Measurements from ENCODE around the gene MX2.
A peak's percentile ranks its signal among the peaks of the same experiment; 100 is the strongest.
"Not testable (repeated sequence)": the region's sequence is repeated elsewhere in the genome, so short reads cannot be mapped to it uniquely, and the experiment has no call there.

MX2 gene

GRCh38 chr21:41361786-41362604 is at the start of gene MX2:
MX2 (plus strand) TSS chr21:41362027; CDS start chr21:41376907, 14,880 bp downstream.
- peak; percentile 56 for DNase-seq (ENCODE audit: low read depth)

GRCh38 chr21:41313285-41314164 is 48.3 kb upstream of the MX2 start:
- not testable (repeated sequence) for DNase-seq (ENCODE audit: low read depth)

GRCh38 chr21:41315726-41316125 is 46.1 kb upstream of the MX2 start:
- DNase-seq (ENCODE audit: low read depth), result no peak

- DNase-seq (ENCODE audit: low read depth), result no peak
These were observed 45.4 kb upstream of the MX2 start, which contains the start of gene FAM3B for GRCh38 chr21:41316200-41317062. FAM3B (plus strand) TSS chr21:41316801; CDS start chr21:41316880, 79 bp downstream.

GRCh38 chr21:41317063-41317392 is 44.8 kb upstream of the MX2 start:
- DNase-seq (ENCODE audit: low read depth), result no peak

- no peak for DNase-seq (ENCODE audit: low read depth)
These were observed 44.4 kb upstream of the MX2 start for GRCh38 chr21:41317458-41317857.

- DNase-seq (ENCODE audit: low read depth), result no peak
These were observed 43.6 kb upstream of the MX2 start for GRCh38 chr21:41318218-41318617.

- DNase-seq (ENCODE audit: low read depth), result no peak
These were observed 42.6 kb upstream of the MX2 start for GRCh38 chr21:41319273-41319672.

GRCh38 chr21:41321211-41321907 is 40.5 kb upstream of the MX2 start:
- no peak for DNase-seq (ENCODE audit: low read depth)

- no peak for DNase-seq (ENCODE audit: low read depth)
These were observed 39.8 kb upstream of the MX2 start for GRCh38 chr21:41321908-41322495.

GRCh38 chr21:41322496-41323382 is 39.1 kb upstream of the MX2 start:
- DNase-seq (ENCODE audit: low read depth), result no peak

- no peak for DNase-seq (ENCODE audit: low read depth)
These were observed 36.5 kb upstream of the MX2 start for GRCh38 chr21:41325138-41325912.

GRCh38 chr21:41326414-41327080 is 35.3 kb upstream of the MX2 start:
- no peak for DNase-seq (ENCODE audit: low read depth)

- DNase-seq (ENCODE audit: low read depth), result no peak
These were observed 34.1 kb upstream of the MX2 start for GRCh38 chr21:41327753-41328152.

GRCh38 chr21:41328660-41329607 is 32.9 kb upstream of the MX2 start:
- DNase-seq (ENCODE audit: low read depth), result no peak

- no peak for DNase-seq (ENCODE audit: low read depth)
These were observed 28.1 kb upstream of the MX2 start for GRCh38 chr21:41333752-41334151.

- DNase-seq (ENCODE audit: low read depth), result no peak
These were observed 24.3 kb upstream of the MX2 start for GRCh38 chr21:41337515-41337914.

- DNase-seq (ENCODE audit: low read depth), result no peak
These were observed 23.4 kb upstream of the MX2 start for GRCh38 chr21:41338455-41338854.
